ENCODE results near the gene POMGNT1. TPM values are rescaled to one million over a fixed set of nuclear protein-coding genes. Genes with fewer than 3 reads are reported as not detected.
A peak's percentile ranks its signal among the peaks of the same experiment; 100 is the strongest.
"Not testable (repeated sequence)": the region's sequence is repeated elsewhere in the genome, so short reads cannot be mapped to it uniquely, and the experiment has no call there.

The POMGNT1 gene
- total RNA-seq, 1 donor from 2014 or later: 59.3 TPM

DNA sequence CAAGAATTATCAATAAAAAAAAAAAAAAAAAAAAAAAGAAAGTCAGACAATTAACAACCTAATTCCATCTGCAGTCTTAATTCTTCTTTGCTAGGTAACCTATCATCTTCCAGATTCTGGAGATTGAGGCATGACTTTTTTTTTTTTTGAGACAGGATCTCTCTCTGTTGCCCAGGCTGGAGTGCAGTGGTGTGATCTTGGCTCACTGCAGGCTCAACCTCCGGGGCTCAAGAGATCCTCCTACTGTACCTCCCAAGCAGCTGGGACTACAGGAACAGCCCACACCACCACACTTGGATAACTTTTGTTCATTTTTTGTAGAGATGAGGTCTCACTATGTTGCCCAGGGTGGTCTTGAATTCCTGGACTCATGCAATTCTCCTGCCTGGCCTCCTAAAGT lies 44.7 kb upstream of the POMGNT1 start:
- DNase-seq (no peak), ATAC-seq (no peak)
- Histone ChIP-seq H3K27me3 (ENCODE audit: low read depth) (no peaks in the 10 kb centered on the region), H3K9me3 (no peaks in the 10 kb centered on the region), H3K4me1 (peaks cover 7% of the 10 kb centered on the region), H3K4me3 (no peak overlapping the region), H3K27ac (no peak overlapping the region), H3K36me3 (no peaks in the 10 kb centered on the region)
- TF ChIP-seq, protein P1, sequence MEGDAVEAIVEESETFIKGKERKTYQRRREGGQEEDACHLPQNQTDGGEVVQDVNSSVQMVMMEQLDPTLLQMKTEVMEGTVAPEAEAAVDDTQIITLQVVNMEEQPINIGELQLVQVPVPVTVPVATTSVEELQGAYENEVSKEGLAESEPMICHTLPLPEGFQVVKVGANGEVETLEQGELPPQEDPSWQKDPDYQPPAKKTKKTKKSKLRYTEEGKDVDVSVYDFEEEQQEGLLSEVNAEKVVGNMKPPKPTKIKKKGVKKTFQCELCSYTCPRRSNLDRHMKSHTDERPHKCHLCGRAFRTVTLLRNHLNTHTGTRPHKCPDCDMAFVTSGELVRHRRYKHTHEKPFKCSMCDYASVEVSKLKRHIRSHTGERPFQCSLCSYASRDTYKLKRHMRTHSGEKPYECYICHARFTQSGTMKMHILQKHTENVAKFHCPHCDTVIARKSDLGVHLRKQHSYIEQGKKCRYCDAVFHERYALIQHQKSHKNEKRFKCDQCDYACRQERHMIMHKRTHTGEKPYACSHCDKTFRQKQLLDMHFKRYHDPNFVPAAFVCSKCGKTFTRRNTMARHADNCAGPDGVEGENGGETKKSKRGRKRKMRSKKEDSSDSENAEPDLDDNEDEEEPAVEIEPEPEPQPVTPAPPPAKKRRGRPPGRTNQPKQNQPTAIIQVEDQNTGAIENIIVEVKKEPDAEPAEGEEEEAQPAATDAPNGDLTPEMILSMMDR (IDR thresholded peaks at IDR 0.05): no peak
- intact Hi-C loops (cut with DNase I): no loop called here

DNA sequence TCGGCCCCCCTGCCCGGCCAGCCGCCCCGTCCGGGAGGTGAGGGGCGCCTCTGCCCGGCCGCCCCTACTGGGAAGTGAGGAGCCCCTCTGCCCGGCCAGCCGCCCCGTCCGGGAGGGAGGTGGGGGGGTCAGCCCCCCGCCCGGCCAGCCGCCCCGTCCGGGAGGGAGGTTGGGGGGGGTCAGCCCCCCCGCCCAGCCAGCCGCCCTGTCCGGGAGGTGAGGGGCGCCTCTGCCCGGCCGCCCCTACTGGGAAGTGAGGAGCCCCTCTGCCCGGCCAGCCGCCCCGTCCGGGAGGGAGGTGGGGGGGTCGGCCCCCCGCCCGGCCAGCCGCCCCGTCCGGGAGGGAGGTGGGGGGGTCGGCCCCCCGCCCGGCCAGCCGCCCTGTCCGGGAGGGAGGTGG lies 43.5 kb upstream of the POMGNT1 start:
- H3K4me3 ChIP-seq; DNase-seq; H3K27me3 ChIP-seq (ENCODE audit: low read depth); H3K9me3 ChIP-seq; ATAC-seq; intact Hi-C loops (cut with DNase I); H3K36me3 ChIP-seq; H3K27ac ChIP-seq; H3K4me1 ChIP-seq: not testable (repeated sequence)

DNA sequence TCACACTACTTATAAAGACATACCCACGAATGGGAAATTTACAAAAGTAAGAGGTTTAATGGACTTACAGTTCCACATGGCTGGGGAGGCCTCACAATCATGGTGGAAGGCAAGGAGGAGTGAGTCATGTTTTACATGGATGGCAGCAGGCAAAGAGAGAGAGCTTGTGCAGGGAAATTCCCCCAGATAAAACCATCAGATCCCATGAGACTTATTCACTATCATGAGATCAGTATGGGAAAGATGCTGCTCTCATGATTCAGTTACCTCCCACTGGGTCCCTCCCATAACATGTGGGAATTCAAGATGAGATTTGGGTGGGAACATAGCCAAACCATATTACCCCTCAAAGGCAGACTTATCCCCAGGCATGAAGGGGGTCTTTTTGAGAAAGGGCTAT lies 40.6 kb upstream of the POMGNT1 start:
- DNase-seq; intact Hi-C loops (cut with DNase I): not testable (repeated sequence)

DNA sequence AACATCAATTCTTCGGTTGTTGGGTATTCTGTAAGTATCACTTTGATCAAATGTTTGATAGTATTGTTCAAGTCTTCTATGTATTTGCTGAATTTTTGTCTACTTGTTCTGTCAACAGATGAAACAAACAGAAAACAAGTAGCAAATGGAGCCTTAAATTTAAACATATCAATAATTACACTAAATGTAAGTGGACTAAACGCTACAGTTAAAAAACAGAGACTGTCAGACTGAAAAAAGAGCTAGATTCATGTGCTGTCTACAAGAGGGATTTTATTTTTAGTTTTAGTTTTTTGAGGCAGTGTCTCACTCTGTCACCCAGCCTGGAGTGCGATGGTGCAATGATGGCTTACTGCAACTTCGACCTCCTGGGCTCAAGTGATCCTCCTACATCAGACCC lies 38.6 kb upstream of the POMGNT1 start:
- DNase-seq (no peak), ATAC-seq (no peak)
- no peaks in the 10 kb centered on the region for H3K4me1 ChIP-seq
- H3K9me3 ChIP-seq: peaks cover 9% of the 10 kb centered on the region
- intact Hi-C loops (cut with DNase I): no loop called here
- TF ChIP-seq, protein P1 (IDR thresholded peaks at IDR 0.05): no peak
- no peak overlapping the region for H3K27ac ChIP-seq
- no peaks in the 10 kb centered on the region for H3K27me3 ChIP-seq (ENCODE audit: low read depth)
- H3K4me3 ChIP-seq: no peak overlapping the region
- H3K36me3 ChIP-seq: no peaks in the 10 kb centered on the region

More for the DNA sequence above, 40.6 kb upstream of the POMGNT1 start:
- not testable (repeated sequence) for H3K27me3 ChIP-seq (ENCODE audit: low read depth); ATAC-seq; H3K36me3 ChIP-seq; H3K27ac ChIP-seq; H3K9me3 ChIP-seq; H3K4me1 ChIP-seq; H3K4me3 ChIP-seq

DNA sequence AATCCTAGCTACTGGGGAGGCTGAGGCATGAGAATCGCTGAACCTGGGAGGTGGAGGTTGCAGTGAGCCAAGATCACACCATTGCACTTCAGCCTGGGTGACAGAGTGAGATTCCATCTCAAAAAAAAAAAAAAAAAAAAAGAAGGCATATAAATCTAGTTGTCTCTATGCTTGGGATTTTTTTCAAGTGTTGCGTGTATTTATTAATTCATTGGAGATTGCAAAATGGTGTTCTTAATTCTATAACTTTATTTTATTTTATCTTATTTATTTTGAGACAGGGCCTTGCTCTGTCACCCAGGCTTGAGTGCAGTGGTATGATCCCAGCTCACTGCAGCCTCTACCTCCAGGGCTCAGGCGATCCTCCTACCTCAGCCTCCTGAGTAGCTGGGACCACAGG lies 33.0 kb upstream of the POMGNT1 start:
- H3K36me3 ChIP-seq; intact Hi-C loops (cut with DNase I); H3K27ac ChIP-seq; ATAC-seq; H3K4me3 ChIP-seq; H3K9me3 ChIP-seq; H3K27me3 ChIP-seq (ENCODE audit: low read depth); H3K4me1 ChIP-seq; DNase-seq: not testable (repeated sequence)

DNA sequence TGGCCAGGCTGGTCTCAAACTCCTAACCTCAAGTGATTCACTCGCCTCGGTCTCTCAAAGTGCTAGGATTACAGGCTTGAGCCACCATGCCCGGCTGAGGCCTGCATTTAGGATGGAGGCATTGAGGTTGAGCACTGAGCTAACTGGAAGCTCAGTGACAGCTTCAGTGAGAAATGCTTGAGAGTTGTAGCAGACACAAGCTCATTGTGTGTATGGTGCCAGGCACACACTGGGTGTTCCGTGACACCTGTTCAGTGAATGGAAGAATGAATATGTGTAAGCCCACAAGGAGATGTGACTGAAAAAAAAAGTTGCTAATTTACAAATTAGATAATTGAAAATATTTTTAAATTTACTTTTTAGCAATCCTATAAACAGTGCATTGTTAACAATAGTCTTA lies 26.7 kb upstream of the POMGNT1 start:
- Histone ChIP-seq H3K27me3 (ENCODE audit: low read depth) (no peaks in the 10 kb centered on the region), H3K9me3 (no peaks in the 10 kb centered on the region), H3K36me3 (no peaks in the 10 kb centered on the region), H3K27ac (no peak overlapping the region), H3K4me3 (no peak overlapping the region), H3K4me1 (no peaks in the 10 kb centered on the region)
- ATAC-seq: no peak
- intact Hi-C loops (cut with DNase I): no loop called here
- DNase-seq: no peak
- TF ChIP-seq, protein P1 (IDR thresholded peaks at IDR 0.05): no peak

DNA sequence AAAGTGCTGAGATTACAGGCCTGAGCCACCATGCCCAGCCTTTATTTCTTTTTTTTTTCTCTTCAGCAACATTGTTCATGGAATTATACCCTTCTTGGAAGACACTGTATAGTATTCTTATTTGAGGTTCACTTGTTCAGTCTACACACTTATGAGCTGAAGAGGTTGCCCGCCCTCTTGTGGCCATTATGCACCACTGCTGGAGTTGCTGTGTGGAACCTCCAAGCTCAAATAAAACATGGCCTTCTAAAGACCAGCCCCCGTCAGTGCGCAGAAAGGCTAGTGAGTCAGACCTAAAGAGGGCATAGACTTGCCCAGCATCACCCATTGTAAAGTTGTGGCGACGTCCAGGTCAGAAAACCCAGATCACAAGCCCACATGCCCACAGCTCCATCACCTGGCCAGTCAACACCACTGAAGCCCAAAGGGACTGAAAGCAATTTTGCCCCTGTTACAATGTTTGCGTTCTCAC lies 25.3 kb upstream of the POMGNT1 start:
- intact Hi-C loops (cut with DNase I): no loop called here
- H3K9me3 ChIP-seq: no peaks in the 10 kb centered on the region
- ATAC-seq (peak; percentile 86 to 94), DNase-seq (peak; percentile 69)
- no peaks in the 10 kb centered on the region for H3K27me3 ChIP-seq (ENCODE audit: low read depth)
- H3K36me3 ChIP-seq: no peaks in the 10 kb centered on the region
- H3K27ac ChIP-seq: no peak overlapping the region
- no peaks in the 10 kb centered on the region for H3K4me1 ChIP-seq
- TF ChIP-seq, protein P1 (IDR thresholded peaks at IDR 0.05): peak; percentile 89
- H3K4me3 ChIP-seq: no peak overlapping the region

DNA sequence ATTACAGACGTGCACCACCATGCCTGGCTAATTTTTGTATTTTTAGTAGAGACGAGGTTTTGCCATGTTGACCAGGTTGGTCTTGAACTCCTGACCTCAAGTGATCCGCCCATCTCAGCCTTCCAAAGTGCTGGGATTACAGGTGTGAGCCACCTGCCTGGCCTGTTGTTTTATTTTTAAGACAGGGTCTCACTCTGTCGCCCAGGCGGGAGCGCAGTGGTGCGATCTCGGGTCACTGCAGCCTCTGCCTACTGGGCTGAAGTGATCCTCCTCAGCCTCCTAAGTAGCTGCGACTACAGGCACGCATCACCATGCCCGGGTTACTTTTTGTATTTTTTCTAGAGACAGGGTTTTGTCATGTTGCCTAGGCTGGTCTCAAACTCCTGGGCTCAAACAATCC lies 24.8 kb upstream of the POMGNT1 start:
- H3K4me1 ChIP-seq; H3K27me3 ChIP-seq (ENCODE audit: low read depth); DNase-seq; H3K9me3 ChIP-seq; intact Hi-C loops (cut with DNase I); H3K36me3 ChIP-seq; H3K4me3 ChIP-seq; ATAC-seq; H3K27ac ChIP-seq: not testable (repeated sequence)
